ENCODE data around the gene TBX21. TPM values are rescaled to one million over a fixed set of nuclear protein-coding genes. Genes with fewer than 3 reads are reported as not detected.
A peak's percentile ranks its signal among the peaks of the same experiment; 100 is the strongest.

TBX21 gene
- total and polyA plus RNA-seq, 9 of the 15 experiments (the other 6 are each of a cell fraction or from before 2014, with no cell fraction given), result 0.07 TPM; not detected in 8

DNA sequence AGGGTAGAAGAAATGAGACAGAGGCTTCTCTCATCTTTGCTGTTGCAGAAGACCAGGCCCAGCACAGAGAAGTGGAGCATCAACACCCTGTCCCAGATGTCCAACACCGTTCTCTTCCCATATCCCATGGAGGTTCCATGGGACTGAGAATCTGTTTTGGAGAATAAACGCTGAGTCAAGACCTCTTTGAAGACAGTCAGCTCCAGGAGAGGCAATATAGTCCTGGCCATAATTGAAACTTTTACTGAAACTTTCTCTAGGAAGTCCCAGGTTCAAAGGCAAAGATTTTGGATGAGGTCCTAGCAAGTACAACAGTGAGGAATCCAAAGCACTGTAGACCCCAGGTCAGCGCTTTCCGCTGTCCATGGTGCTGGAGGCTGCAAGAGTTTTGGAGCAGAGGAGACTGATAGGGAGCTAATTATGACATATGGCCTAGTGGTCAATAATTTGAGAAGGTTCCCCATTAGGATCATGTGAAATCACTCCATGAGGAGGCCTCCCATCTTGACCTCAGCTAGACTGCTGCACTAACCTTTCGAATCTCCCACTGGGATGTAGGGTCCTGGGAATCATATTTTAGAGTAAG lies 52.6 kb downstream of the TBX21 start (continued):
- TF ChIP-seq, protein P1, sequence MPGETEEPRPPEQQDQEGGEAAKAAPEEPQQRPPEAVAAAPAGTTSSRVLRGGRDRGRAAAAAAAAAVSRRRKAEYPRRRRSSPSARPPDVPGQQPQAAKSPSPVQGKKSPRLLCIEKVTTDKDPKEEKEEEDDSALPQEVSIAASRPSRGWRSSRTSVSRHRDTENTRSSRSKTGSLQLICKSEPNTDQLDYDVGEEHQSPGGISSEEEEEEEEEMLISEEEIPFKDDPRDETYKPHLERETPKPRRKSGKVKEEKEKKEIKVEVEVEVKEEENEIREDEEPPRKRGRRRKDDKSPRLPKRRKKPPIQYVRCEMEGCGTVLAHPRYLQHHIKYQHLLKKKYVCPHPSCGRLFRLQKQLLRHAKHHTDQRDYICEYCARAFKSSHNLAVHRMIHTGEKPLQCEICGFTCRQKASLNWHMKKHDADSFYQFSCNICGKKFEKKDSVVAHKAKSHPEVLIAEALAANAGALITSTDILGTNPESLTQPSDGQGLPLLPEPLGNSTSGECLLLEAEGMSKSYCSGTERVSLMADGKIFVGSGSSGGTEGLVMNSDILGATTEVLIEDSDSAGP (CRISPR knock-in tag; IDR thresholded peaks at IDR 0.05), result no peak
- TF ChIP-seq POLR2G (IDR thresholded peaks at IDR 0.05; ENCODE audit: low read depth, low read length) (no peak), HDAC8 (tag; IDR thresholded peaks at IDR 0.05) (no peak), KLF13 (tag; IDR thresholded peaks at IDR 0.05; ENCODE audit: borderline replicate concordance, low read depth) (no peak), ZNF699 (CRISPR knock-in tag; IDR thresholded peaks at IDR 0.05; ENCODE audit: insufficient replicate concordance) (no peak), FOXA1 (IDR thresholded peaks at IDR 0.05; ENCODE audit: borderline replicate concordance) (no peak), FOXM1 (IDR thresholded peaks at IDR 0.05; ENCODE audit: low read depth) (no peak), FOXM1 (CRISPR knock-in tag; IDR thresholded peaks at IDR 0.05; ENCODE audit: low read depth) (no peak), NRF1 (conservative IDR thresholded peaks at IDR 0.05 in 1 of 2, IDR thresholded peaks at IDR 0.05 in 1 of 2) (no peak), TAF1 (IDR thresholded peaks at IDR 0.05; ENCODE audit: control insufficient read depth, extremely low read depth, insufficient read depth, low read length, severe bottlenecking) (no peak), ZKSCAN3 (CRISPR knock-in tag; IDR thresholded peaks at IDR 0.05) (no peak), ERF (CRISPR knock-in tag; IDR thresholded peaks at IDR 0.05) (no peak), TCF3 (CRISPR knock-in tag; IDR thresholded peaks at IDR 0.05) (no peak), ZNF121 (CRISPR knock-in tag; conservative IDR thresholded peaks at IDR 0.05) (no peak), ZNF316 (IDR thresholded peaks at IDR 0.05) (0 out of 2 replicates have a peak, but pooled peaks have one; percentile 27), ZNF764 (CRISPR knock-in tag; IDR thresholded peaks at IDR 0.05; ENCODE audit: low read depth) (no peak), TEAD2 (tag; IDR thresholded peaks at IDR 0.05) (no peak)
- TF ChIP-seq, protein P2, sequence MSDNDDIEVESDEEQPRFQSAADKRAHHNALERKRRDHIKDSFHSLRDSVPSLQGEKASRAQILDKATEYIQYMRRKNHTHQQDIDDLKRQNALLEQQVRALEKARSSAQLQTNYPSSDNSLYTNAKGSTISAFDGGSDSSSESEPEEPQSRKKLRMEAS (CRISPR knock-in tag; IDR thresholded peaks at IDR 0.05), result no peak
- TF ChIP-seq, protein P3, sequence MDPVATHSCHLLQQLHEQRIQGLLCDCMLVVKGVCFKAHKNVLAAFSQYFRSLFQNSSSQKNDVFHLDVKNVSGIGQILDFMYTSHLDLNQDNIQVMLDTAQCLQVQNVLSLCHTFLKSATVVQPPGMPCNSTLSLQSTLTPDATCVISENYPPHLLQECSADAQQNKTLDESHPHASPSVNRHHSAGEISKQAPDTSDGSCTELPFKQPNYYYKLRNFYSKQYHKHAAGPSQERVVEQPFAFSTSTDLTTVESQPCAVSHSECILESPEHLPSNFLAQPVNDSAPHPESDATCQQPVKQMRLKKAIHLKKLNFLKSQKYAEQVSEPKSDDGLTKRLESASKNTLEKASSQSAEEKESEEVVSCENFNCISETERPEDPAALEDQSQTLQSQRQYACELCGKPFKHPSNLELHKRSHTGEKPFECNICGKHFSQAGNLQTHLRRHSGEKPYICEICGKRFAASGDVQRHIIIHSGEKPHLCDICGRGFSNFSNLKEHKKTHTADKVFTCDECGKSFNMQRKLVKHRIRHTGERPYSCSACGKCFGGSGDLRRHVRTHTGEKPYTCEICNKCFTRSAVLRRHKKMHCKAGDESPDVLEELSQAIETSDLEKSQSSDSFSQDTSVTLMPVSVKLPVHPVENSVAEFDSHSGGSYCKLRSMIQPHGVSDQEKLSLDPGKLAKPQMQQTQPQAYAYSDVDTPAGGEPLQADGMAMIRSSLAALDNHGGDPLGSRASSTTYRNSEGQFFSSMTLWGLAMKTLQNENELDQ (CRISPR knock-in tag; IDR thresholded peaks at IDR 0.05; ENCODE audit: borderline replicate concordance), result no peak
- TF ChIP-seq, protein P4, sequence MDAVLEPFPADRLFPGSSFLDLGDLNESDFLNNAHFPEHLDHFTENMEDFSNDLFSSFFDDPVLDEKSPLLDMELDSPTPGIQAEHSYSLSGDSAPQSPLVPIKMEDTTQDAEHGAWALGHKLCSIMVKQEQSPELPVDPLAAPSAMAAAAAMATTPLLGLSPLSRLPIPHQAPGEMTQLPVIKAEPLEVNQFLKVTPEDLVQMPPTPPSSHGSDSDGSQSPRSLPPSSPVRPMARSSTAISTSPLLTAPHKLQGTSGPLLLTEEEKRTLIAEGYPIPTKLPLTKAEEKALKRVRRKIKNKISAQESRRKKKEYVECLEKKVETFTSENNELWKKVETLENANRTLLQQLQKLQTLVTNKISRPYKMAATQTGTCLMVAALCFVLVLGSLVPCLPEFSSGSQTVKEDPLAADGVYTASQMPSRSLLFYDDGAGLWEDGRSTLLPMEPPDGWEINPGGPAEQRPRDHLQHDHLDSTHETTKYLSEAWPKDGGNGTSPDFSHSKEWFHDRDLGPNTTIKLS (IDR thresholded peaks at IDR 0.05; ENCODE audit: borderline replicate concordance, low read depth), result no peak
- TF ChIP-seq, protein P5, sequence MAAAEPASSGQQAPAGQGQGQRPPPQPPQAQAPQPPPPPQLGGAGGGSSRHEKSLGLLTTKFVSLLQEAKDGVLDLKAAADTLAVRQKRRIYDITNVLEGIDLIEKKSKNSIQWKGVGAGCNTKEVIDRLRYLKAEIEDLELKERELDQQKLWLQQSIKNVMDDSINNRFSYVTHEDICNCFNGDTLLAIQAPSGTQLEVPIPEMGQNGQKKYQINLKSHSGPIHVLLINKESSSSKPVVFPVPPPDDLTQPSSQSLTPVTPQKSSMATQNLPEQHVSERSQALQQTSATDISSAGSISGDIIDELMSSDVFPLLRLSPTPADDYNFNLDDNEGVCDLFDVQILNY (CRISPR knock-in tag; IDR thresholded peaks at IDR 0.05), result peak; percentile 64; the same call in 1 of the 2 replicates

All from K562 (cell line).